Gastroesophageal sphincter (tissue), 4 donors: ENCODE results near the gene UGCG. TPM values are rescaled to one million over a fixed set of nuclear protein-coding genes. Genes with fewer than 3 reads are reported as not detected.

Source experiments
- ATAC-seq: fragments of 150-250 bp; one replicate; pipeline ENCODE4 v1.9.1; 2016; ENCODE audit warnings: mild to moderate bottlenecking, moderate library complexity
- H3K27ac ChIP-seq, 4 donors: fragments of 200-600 bp; sonication (generic) in 3 of 4; 1 replicate in 3 of 4; 2 replicates in 1 of 4; pipeline ENCODE4 v1.5.1; 2016 to 2019
- H3K27me3 ChIP-seq: fragments of 200-600 bp; sonication (generic); one replicate; pipeline ENCODE4 v1.5.1; 2019
- H3K36me3 ChIP-seq, 2 donors: fragments of 200-600 bp; sonication (generic); one replicate each; pipeline ENCODE4 v1.5.1; 2019; ENCODE audit warnings: control low read depth in 1 of 2
- H3K4me1 ChIP-seq, 3 donors: fragments of 200-600 bp; sonication (generic); 1 replicate in 2 of 3; 2 replicates in 1 of 3; pipeline ENCODE4 v1.5.1; 2016 to 2019; ENCODE audit warnings: control low read depth in 2 of 3
- H3K4me3 ChIP-seq, 2 donors: fragments of 200-600 bp; sonication (generic); one replicate each; pipeline ENCODE4 v1.5.1; 2019; ENCODE audit warnings: mild to moderate bottlenecking in 1 of 2, moderate library complexity in 1 of 2
- H3K9me3 ChIP-seq, 3 donors: fragments of 200-600 bp; sonication (generic); one replicate each; pipeline ENCODE4 v1.5.1; 2017 to 2019; ENCODE audit warnings: control low read depth in 2 of 3
- EP300 ChIP-seq: sonication (generic); formaldehyde crosslinking; IDR thresholded peaks from one replicate; pipeline ENCODE4 v1.6.1; 2017; ENCODE audit warnings: antibody characterized with exemption, mild to moderate bottlenecking
- POLR2A ChIP-seq, 2 donors: fragments of 450-650 bp; IDR thresholded peaks; one replicate each; pipeline ENCODE4 v1.6.1; 2017; ENCODE audit warnings: antibody characterized with exemption in 2 of 2, mild to moderate bottlenecking in 2 of 2, moderate library complexity in 1 of 2
- POLR2AphosphoS5 ChIP-seq: sonication (generic); formaldehyde crosslinking; IDR thresholded peaks from one replicate; pipeline ENCODE4 v1.6.1; 2017; ENCODE audit warnings: antibody characterized with exemption
- WGBS, 2 donors: methylation state at CpG; one replicate each; pipeline ENCODE4 v1.1.5; 2018; ENCODE audit warnings: low coverage in 1 of 2; 5-methylcytosine and 5-hydroxymethylcytosine counted together
- total RNA-seq, 4 donors: library from RNA; depleted of rRNA; stranded (reverse); fragments of >200 nt; gene quantifications; one replicate each; pipeline ENCODE4 v1.1.0, GENCODE V29; 2016
- TF ChIP-seq, protein P1 (sequence below), 4 experiments: fragments of 200-600 bp in 2 of 4; fragments of 450-650 bp in 2 of 4; sonication (generic) in 1 of 4; IDR thresholded peaks; one replicate each; pipeline ENCODE4 v1.5.1; 2017 to 2019; ENCODE audit warnings: antibody characterized with exemption in 4 of 4, mild to moderate bottlenecking in 2 of 4, moderate library complexity in 2 of 4

Gene UGCG
- 10 to 100 TPM; 30.0 to 52.6 (median 43.2) TPM for total RNA-seq

DNA sequence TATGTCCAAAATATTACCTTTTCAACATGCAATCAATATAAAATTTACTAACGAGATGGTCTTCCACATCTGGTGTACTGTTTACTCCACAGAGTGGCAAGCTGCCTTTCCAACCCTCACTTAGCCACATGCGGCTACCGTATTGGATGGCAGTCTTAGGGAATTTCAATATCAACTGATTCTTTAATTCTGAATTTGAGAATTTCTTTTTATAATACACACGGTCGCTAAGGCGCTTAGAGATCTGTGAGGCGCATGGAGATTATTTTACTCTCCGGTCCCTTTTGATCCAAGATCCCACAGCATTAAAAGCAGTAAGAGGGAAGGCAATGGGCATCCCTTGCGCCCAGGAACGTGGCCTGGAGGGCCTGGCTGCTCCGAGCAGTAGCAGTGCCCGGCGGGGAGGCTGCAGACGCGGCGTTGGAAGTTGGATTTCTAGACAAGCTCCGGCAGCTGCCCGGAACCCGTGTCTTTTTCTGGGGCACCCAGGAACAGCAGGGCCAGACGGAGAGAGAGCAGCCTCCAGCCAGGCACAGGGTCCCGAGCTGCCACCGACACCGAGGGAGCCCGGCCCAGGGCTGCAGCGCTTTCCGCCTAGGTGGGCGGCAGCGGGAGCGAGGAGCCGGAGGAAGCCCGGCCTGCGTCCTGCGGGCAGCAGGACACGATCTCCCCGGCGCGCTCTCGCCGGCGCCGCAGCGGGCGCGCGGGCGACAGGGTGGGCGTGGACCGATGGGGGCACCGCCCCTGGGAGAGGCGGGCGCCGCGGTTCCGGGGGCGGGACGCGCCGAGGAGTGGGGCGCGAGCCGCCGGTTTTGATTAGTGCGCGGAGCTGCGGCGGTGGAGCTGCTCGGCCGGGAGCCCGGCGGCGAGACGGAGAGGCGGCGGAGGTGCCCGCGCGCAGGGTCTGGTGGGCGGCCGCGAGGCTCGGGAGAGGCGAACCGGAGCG, at the start of gene UGCG:
TSS of gene UGCG (plus strand) at position 819 of the 946 bp plus-strand sequence. CDS start 402 bp downstream, outside the sequence.
- Histone ChIP-seq H3K4me3 (peak within 1 kb of the TSS; percentile 86 to 94), H3K9me3 (no peaks in the 10 kb centered on the region), H3K36me3 (no peaks in the 10 kb centered on the region), H3K4me1 (peaks cover under 1 to 41% (median 22%) of the 10 kb centered on the region in 3 donors), H3K27ac (peak within 1 kb of the TSS; percentile 59 to 96 (median 91)), H3K27me3 (no peaks in the 10 kb centered on the region)
- TF ChIP-seq POLR2AphosphoS5 (peak; percentile 72), POLR2A (IDR thresholded peaks at IDR 0.05) (peak; percentile 95), EP300 (no peak)
- TF ChIP-seq, protein P1, sequence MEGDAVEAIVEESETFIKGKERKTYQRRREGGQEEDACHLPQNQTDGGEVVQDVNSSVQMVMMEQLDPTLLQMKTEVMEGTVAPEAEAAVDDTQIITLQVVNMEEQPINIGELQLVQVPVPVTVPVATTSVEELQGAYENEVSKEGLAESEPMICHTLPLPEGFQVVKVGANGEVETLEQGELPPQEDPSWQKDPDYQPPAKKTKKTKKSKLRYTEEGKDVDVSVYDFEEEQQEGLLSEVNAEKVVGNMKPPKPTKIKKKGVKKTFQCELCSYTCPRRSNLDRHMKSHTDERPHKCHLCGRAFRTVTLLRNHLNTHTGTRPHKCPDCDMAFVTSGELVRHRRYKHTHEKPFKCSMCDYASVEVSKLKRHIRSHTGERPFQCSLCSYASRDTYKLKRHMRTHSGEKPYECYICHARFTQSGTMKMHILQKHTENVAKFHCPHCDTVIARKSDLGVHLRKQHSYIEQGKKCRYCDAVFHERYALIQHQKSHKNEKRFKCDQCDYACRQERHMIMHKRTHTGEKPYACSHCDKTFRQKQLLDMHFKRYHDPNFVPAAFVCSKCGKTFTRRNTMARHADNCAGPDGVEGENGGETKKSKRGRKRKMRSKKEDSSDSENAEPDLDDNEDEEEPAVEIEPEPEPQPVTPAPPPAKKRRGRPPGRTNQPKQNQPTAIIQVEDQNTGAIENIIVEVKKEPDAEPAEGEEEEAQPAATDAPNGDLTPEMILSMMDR (IDR thresholded peaks at IDR 0.05) = no peak
- 3 to 7% methylated on average over 14 to 17 of the region's 84 CpGs for WGBS, 2 donors
- ATAC-seq = peak; percentile 98

- no peaks in the 10 kb centered on the region for H3K36me3 ChIP-seq
- no peaks in the 10 kb centered on the region for H3K27me3 ChIP-seq
- TF ChIP-seq EP300 (no peak), POLR2A (IDR thresholded peaks at IDR 0.05) (no peak), POLR2AphosphoS5 (no peak)
- TF ChIP-seq, protein P1 (IDR thresholded peaks at IDR 0.05) = no peak
- H3K4me3 ChIP-seq = no peak overlapping the region
- H3K27ac ChIP-seq = no peak overlapping the region
- ATAC-seq = no peak
- 19 to 63% methylated on average over 1 to 2 of the region's 2 CpGs for WGBS, 2 donors
- no peaks in the 10 kb centered on the region for H3K9me3 ChIP-seq
- H3K4me1 ChIP-seq = no peaks in the 10 kb centered on the region
Measured at GRCh38 chr9:111851553-111851952, 45.1 kb upstream of the UGCG start.

- H3K4me3 ChIP-seq = no peak overlapping the region
- 89 to 95% methylated on average over 1 of the region's 1 CpG for WGBS, 2 donors
- no peaks in the 10 kb centered on the region for H3K36me3 ChIP-seq
Measured at GRCh38 chr9:111852291-111852690, 44.3 kb upstream of the UGCG start.

DNA sequence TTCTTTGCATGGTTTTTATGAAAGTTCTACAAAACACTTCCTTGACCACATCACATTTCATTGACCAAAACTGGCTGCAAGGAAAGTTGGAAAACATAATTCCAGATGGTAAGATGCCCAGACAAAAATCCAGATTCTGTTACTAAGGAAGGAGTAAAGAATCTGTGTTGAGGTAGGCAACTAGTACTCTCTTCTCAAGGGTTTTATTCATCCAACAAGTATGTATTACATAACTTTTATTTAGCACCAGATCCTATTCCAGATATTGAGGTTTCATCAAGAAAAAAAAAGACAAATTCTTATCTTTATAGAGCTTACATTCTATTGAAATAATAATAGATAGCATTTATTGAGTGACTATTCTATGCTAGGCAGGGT, 43.2 kb upstream of the UGCG start:
- no peak for ATAC-seq
- Histone ChIP-seq H3K36me3 (no peaks in the 10 kb centered on the region), H3K27me3 (no peaks in the 10 kb centered on the region), H3K4me3 (no peak overlapping the region), H3K9me3 (no peaks in the 10 kb centered on the region), H3K4me1 (no peaks in the 10 kb centered on the region), H3K27ac (no peak overlapping the region)
- no peak for TF ChIP-seq POLR2A (IDR thresholded peaks at IDR 0.05)
- TF ChIP-seq EP300 = no peak
- no peak for TF ChIP-seq POLR2AphosphoS5
- TF ChIP-seq, protein P1 (IDR thresholded peaks at IDR 0.05) = no peak

More at GRCh38 chr9:111852291-111852690, 44.3 kb upstream of the UGCG start:
- Histone ChIP-seq H3K27me3 (no peaks in the 10 kb centered on the region), H3K27ac (no peak overlapping the region), H3K9me3 (no peaks in the 10 kb centered on the region), H3K4me1 (no peaks in the 10 kb centered on the region)
- no peak for ATAC-seq
- TF ChIP-seq, protein P1 (IDR thresholded peaks at IDR 0.05) = no peak
- no peak for TF ChIP-seq EP300
- TF ChIP-seq POLR2AphosphoS5 = no peak
- no peak for TF ChIP-seq POLR2A (IDR thresholded peaks at IDR 0.05)

GRCh38 chr9:111854799-111855198, 41.8 kb upstream of the UGCG start:
- H3K9me3 ChIP-seq = no peaks in the 10 kb centered on the region
- 72 to 82% methylated on average over 3 to 4 of the region's 4 CpGs for WGBS, 2 donors
- H3K27me3 ChIP-seq = no peaks in the 10 kb centered on the region
- H3K4me3 ChIP-seq = no peak overlapping the region
- no peak for TF ChIP-seq POLR2AphosphoS5
- TF ChIP-seq POLR2A (IDR thresholded peaks at IDR 0.05) = no peak
- TF ChIP-seq EP300 = no peak
- TF ChIP-seq, protein P1 (IDR thresholded peaks at IDR 0.05) = no peak
- H3K27ac ChIP-seq = no peak overlapping the region
- H3K4me1 ChIP-seq = no peaks in the 10 kb centered on the region
- no peak for ATAC-seq
- no peaks in the 10 kb centered on the region for H3K36me3 ChIP-seq
